GM13977 (cell line): Measurements from ENCODE around the gene TOP2A.

Experiments
- DNase-seq: peaks from one replicate; pipeline ENCODE4 v3.0.0; 2012; ENCODE audit warnings: low spot score
- in situ Hi-C: fragments of 300-500 bp; cut with MboI; formaldehyde crosslinking; loops from one replicate; pipeline ENCODE4 v1.12.0; 2022; ENCODE audit warnings: low sequenced_read_pairs, low pct_unique_long_range_greater_than_20kb, mixed read lengths, inconsistent platforms; ENCODE audit not compliant: unreplicated experiment
- TF ChIP-seq, protein P1 (sequence below): IDR thresholded peaks from 2 replicates; pipeline ENCODE4 v1.5.1; 2012; ENCODE audit warnings: mild to moderate bottlenecking, control low read depth; ENCODE audit not compliant: insufficient read depth; ENCODE audit errors: extremely low read depth, missing control alignments

The TOP2A gene

DNA sequence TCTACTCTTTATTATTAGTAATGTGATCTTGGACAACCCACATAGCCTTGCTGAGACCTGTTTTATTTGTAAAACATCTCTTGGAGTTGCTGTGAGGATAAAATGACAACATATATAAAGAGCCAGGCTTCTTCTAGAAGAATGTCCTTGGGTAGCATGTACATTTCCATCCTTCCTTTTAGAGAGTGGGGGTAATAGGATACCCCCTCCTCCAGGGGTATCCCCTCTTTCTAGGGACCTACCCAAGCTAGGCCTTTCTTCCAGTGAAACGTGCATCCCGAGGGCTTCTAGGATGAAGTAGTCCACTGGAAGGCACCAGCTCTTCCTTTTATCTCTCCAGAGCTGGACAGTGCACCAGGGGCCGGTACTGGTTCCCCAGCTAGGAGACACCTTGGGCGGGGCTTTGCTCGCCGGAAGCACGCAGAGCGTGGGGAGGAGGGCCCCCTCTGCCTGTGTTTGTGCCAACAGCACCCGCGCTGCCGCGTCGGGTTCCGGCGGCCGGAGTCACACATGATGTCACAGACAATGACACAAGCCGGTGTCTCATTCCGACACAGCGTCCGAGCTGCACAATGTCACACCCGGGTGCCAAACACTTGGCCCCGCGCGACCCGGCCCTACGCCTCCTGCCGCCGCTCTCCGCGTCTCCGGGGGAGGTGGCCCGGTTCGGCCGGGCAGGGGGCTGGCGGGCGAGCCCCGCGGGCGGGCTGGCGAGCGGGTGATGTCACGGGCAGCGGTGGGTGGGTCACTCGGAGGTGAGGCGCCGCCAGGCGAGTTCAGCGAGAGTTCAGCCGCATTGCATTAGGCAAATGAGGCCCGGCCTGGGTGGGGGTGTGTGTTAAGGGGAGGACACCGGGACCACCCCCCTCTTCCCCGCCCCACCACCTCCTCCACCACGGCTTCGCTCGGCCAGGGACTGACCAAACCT is 76.6 kb downstream of the TOP2A start:
- peak; percentile 90 for DNase-seq
- in situ Hi-C loops: no loop called here
- TF ChIP-seq, protein P1, sequence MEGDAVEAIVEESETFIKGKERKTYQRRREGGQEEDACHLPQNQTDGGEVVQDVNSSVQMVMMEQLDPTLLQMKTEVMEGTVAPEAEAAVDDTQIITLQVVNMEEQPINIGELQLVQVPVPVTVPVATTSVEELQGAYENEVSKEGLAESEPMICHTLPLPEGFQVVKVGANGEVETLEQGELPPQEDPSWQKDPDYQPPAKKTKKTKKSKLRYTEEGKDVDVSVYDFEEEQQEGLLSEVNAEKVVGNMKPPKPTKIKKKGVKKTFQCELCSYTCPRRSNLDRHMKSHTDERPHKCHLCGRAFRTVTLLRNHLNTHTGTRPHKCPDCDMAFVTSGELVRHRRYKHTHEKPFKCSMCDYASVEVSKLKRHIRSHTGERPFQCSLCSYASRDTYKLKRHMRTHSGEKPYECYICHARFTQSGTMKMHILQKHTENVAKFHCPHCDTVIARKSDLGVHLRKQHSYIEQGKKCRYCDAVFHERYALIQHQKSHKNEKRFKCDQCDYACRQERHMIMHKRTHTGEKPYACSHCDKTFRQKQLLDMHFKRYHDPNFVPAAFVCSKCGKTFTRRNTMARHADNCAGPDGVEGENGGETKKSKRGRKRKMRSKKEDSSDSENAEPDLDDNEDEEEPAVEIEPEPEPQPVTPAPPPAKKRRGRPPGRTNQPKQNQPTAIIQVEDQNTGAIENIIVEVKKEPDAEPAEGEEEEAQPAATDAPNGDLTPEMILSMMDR: no peak

DNA sequence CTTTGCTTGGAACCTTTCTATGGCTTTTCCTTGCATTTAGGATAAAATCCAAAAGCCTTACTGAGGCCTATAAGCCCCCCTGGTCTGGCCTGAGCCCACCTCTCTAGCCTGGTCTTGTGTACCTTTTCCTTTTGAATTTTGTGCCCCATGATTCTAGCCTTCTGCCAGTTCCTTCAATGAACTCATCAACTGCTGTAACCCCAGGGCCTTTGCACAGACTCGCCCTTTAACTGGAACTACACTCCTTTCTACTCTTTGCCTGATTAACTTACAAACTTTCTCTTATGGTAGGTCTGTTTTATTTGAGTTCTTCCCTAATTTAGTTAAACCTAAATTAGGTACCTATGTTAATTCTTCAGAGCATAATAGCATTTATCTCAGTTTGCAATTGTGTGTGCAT is 77.4 kb downstream of the TOP2A start:
- TF ChIP-seq, protein P1: no peak

DNA sequence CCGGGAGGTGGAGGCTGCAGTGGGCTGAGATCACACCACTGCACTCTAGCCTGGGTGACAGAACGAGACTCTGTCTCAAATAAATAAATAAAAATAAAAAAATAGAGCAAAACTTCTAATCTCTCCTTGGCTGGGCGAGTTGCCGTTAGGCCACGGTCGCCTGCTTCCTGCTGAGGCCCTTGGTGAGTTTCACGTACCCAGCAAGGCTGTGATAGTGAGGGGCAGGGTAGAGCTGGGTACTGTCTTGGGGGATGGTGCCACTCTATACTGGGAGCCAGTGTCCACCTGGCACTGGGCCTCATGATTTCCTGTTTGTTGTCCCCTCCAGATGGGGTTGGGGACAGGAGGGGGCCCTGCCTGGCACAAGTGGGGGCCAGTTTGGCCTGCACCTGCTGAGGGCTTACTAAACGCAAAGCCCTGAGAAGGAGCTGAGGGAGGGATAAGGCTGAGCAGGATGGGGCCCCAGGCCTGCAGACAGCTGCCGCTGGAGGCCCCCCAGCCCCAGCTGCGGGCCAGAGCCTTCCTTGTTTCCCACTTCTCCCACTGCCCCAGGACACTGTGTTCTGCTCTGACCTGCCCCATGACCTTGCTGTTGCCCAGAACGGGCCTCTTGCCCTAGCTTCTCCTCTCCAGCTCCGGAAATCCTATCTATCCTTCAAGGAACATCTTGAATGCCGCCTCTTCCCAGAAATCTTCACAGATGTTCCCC is 78.6 kb downstream of the TOP2A start:
- in situ Hi-C loops: no loop called here
- TF ChIP-seq, protein P1: no peak
- no peak for DNase-seq

More for the DNA sequence above, 77.4 kb downstream of the TOP2A start:
- DNase-seq: no peak
- in situ Hi-C loops: no loop called here
